K562 (cell line): ENCODE results near the gene FOXL2NB. TPM values are rescaled to one million over a fixed set of nuclear protein-coding genes. Genes with fewer than 3 reads are reported as not detected.

Experiments
- CREB3L1 ChIP-seq: fragments of 450-650 bp; IDR thresholded peaks from 2 replicates; pipeline ENCODE4 v1.6.1; 2014; ENCODE audit warnings: low read depth, mild to moderate bottlenecking, moderate library complexity, borderline replicate concordance
- CTCF ChIP-seq, 3 experiments: IDR thresholded peaks in 2 of 3; conservative IDR thresholded peaks in 1 of 3; 2 replicates each; pipeline ENCODE4 v1.5.1; 2011 to 2012; ENCODE audit warnings: low read length in 3 of 3, mild to moderate bottlenecking in 3 of 3, control low read depth in 2 of 3, improper control_type of control experiment in 1 of 3, inconsistent platforms in 1 of 3, low read depth in 1 of 3, mixed read lengths in 1 of 3, moderate library complexity in 1 of 3; ENCODE audit not compliant: insufficient read depth in 2 of 3
- ESRRA ChIP-seq: fragments of 450-650 bp; IDR thresholded peaks from 2 replicates; pipeline ENCODE4 v1.6.1; 2014; ENCODE audit warnings: low read depth, mild to moderate bottlenecking, moderate library complexity, borderline replicate concordance
- FIP1L1 ChIP-seq: fragments of 200-400 bp; formaldehyde crosslinking; IDR thresholded peaks from 2 replicates; pipeline ENCODE4 v1.6.1; 2018; ENCODE audit warnings: mild to moderate bottlenecking, low read depth, low read length; ENCODE audit not compliant: poor library complexity, severe bottlenecking
- FOXK2 ChIP-seq, 2 experiments: fragments of 450-650 bp; IDR thresholded peaks in 1 of 2; conservative IDR thresholded peaks in 1 of 2; 2 replicates each; pipeline ENCODE4 v1.6.1; 2016; ENCODE audit warnings: low read depth in 2 of 2, mild to moderate bottlenecking in 1 of 2
- GABPA ChIP-seq: fragments of 200-800 bp; sonication (Bioruptor generic); conservative IDR thresholded peaks from 2 replicates; pipeline ENCODE4 v1.6.1; 2016; ENCODE audit warnings: low read depth, missing genetic modification characterization, missing compliant biosample characterization
- HMGN3 ChIP-seq: IDR thresholded peaks from 2 replicates; pipeline ENCODE4 v1.6.1; 2011; ENCODE audit warnings: borderline replicate concordance, low read depth, mild to moderate bottlenecking, mixed read lengths, low read length; ENCODE audit not compliant: insufficient read length; ENCODE audit errors: extremely low read depth
- L3MBTL2 ChIP-seq: fragments of 450-650 bp; IDR thresholded peaks from 2 replicates; pipeline ENCODE4 v1.6.1; 2016; ENCODE audit warnings: mild to moderate bottlenecking, moderate library complexity
- MBD2 ChIP-seq: sonication (generic); IDR thresholded peaks from 2 replicates; pipeline ENCODE4 v1.6.1; 2016; ENCODE audit warnings: low read depth, borderline replicate concordance
- RBFOX2 ChIP-seq: fragments of 200-400 bp; formaldehyde crosslinking; IDR thresholded peaks from 2 replicates; pipeline ENCODE4 v1.6.1; 2017; ENCODE audit warnings: low read depth, mild to moderate bottlenecking, low read length, moderate library complexity
- RCOR1 ChIP-seq, 2 experiments: IDR thresholded peaks; 2 replicates each; pipeline ENCODE4 v1.6.1; 2012; ENCODE audit warnings: low read depth in 2 of 2, low read length in 2 of 2, borderline replicate concordance in 1 of 2, improper control_type of control experiment in 1 of 2
- SIN3B ChIP-seq: fragments of 450-650 bp; IDR thresholded peaks from 2 replicates; pipeline ENCODE4 v1.6.1; 2017; ENCODE audit warnings: low read depth, mild to moderate bottlenecking, moderate library complexity
- TEAD4 ChIP-seq, 2 experiments: sonication (generic) in 1 of 2; formaldehyde crosslinking in 1 of 2; IDR thresholded peaks; 2 replicates each; pipeline versions ENCODE4 v1.6.1 to v1.8.0; 2012 to 2022; ENCODE audit warnings: borderline replicate concordance in 1 of 2, inconsistent platforms in 1 of 2, low read length in 1 of 2, mild to moderate bottlenecking in 1 of 2, missing genetic modification reagents in 1 of 2
- ZNF592 ChIP-seq: fragments of 450-650 bp; IDR thresholded peaks from 2 replicates; pipeline ENCODE4 v1.6.1; 2017; ENCODE audit warnings: antibody characterized with exemption, mild to moderate bottlenecking
- polyA plus RNA-seq, 8 experiments: library from polyadenylated mRNA; depleted of rRNA in 4 of 8; stranded (reverse) in 5 of 8; unstranded in 3 of 8; fragments of >200 nt; fragmentation: Nextera tagmentation in 2 of 8; fragmentation: Illumina TruSeq in 1 of 8; extraction: Ambion mirVana in 2 of 8; extraction: Trizol in 1 of 8; gene quantifications; 2 replicates each; pipeline versions ENCODE4 v1.2.1 to v1.2.3, GENCODE V29; 2011 to 2014; ENCODE audit warnings: inconsistent platforms in 1 of 8, missing spikeins in 1 of 8
- total RNA-seq, 7 experiments: library from RNA; depleted of rRNA in 6 of 7; stranded (reverse); fragments of >200 nt in 6 of 7; fragmentation: Illumina TruSeq in 2 of 7; extraction: Trizol in 2 of 7; gene quantifications; 2 replicates each; pipeline versions ENCODE4 v1.2.1 to v1.2.3, GENCODE V29; 2011 to 2021; ENCODE audit warnings: low replicate concordance in 1 of 7
- TF ChIP-seq, protein P1 (sequence below): fragments of 200-800 bp; sonication (Bioruptor generic); IDR thresholded peaks from 2 replicates; pipeline ENCODE4 v1.6.1; 2017; ENCODE audit warnings: missing genetic modification characterization, missing compliant biosample characterization

The FOXL2NB gene
- total and polyA plus RNA-seq, 9 of the 15 experiments (the other 6 are each of a cell fraction or from before 2014, with no cell fraction given) = 0.71 to 17.4 (median 9.0) TPM

DNA sequence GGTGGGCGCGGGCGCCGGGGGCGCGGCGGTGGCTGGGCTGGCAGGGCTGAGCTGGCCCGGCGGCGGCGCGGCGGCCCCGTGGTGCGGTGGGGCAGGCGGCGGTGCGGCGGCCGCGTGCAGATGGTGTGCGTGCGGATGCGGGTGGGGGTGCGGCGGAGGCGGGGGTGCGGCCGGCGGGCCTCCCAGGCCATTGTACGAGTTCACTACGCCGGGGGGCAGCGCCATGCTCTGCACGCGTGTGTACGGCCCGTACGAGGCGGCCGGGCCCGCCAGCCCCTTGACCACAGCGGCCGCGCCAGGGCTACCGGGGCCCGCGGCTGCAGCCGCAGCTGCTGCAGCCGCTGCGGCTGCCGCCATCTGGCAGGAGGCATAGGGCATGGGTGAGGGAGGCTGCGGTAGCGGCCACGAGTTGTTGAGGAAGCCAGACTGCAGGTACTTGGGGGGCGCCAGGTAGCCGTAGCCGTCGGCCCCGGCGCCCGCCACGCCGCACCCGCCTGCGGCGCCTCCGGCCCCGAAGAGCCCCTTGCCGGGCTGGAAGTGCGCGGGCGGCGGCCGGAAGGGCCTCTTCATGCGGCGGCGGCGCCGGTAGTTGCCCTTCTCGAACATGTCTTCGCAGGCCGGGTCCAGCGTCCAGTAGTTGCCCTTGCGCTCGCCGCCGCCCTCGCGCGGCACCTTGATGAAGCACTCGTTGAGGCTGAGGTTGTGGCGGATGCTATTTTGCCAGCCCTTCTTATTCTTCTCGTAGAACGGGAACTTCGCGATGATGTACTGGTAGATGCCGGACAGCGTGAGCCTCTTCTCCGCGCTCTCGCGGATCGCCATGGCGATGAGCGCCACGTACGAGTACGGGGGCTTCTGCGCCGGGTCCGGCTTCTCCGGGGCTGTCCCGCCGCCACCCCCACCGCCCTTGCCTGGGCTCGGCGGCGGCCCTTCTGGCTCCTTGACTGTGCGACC lies 1.0 kb upstream of the FOXL2NB start (continued):
- TF ChIP-seq CTCF (IDR thresholded peaks at IDR 0.05 in 2 of 3, conservative IDR thresholded peaks at IDR 0.05 in 1 of 3; ENCODE audit: insufficient read depth in 2 of 3, low read depth in 1 of 3, low read length in 3 of 3) (peak; percentile 65 to 68 (median 67)), GABPA (tag) (peak; percentile 46; the same call in 1 of the 2 replicates), SIN3B (0 out of 2 replicates have a peak, but pooled peaks have one; percentile 19), L3MBTL2 (peak; percentile 83), TEAD4 (IDR thresholded peaks at IDR 0.05; ENCODE audit: low read length) (peak; percentile 7; the same call in 1 of the 2 replicates), TEAD4 (CRISPR knock-in tag; IDR thresholded peaks at IDR 0.05; ENCODE audit: borderline replicate concordance) (no peak), FIP1L1 (peak; percentile 43), RCOR1 (IDR thresholded peaks at IDR 0.05; ENCODE audit: borderline replicate concordance in 1 of 2, low read depth in 2 of 2, low read length in 2 of 2) (peak in 1 of 2 experiments; percentile 49; a peak in 1 of 4 replicates), ZNF592 (peak; percentile 52), CREB3L1 (0 out of 2 replicates have a peak, but pooled peaks have one; percentile 23), HMGN3 (peak; percentile 58), FOXK2 (conservative IDR thresholded peaks at IDR 0.05 in 1 of 2, IDR thresholded peaks at IDR 0.05 in 1 of 2; ENCODE audit: low read depth in 2 of 2) (no peak), ESRRA (peak; percentile 40; the same call in 1 of the 2 replicates), MBD2 (no peak), RBFOX2 (no peak; the same call in 1 of the 2 replicates)
- TF ChIP-seq, protein P1, sequence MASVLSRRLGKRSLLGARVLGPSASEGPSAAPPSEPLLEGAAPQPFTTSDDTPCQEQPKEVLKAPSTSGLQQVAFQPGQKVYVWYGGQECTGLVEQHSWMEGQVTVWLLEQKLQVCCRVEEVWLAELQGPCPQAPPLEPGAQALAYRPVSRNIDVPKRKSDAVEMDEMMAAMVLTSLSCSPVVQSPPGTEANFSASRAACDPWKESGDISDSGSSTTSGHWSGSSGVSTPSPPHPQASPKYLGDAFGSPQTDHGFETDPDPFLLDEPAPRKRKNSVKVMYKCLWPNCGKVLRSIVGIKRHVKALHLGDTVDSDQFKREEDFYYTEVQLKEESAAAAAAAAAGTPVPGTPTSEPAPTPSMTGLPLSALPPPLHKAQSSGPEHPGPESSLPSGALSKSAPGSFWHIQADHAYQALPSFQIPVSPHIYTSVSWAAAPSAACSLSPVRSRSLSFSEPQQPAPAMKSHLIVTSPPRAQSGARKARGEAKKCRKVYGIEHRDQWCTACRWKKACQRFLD (CRISPR knock-in tag) = peak; percentile 23; the same call in 1 of the 2 replicates
